Measurements from ENCODE around the gene SH3RF2. TPM values are rescaled to one million over a fixed set of nuclear protein-coding genes. Genes with fewer than 3 reads are reported as not detected.

The SH3RF2 gene
- total RNA-seq, 2 experiments from 2014 or later: not detected

DNA sequence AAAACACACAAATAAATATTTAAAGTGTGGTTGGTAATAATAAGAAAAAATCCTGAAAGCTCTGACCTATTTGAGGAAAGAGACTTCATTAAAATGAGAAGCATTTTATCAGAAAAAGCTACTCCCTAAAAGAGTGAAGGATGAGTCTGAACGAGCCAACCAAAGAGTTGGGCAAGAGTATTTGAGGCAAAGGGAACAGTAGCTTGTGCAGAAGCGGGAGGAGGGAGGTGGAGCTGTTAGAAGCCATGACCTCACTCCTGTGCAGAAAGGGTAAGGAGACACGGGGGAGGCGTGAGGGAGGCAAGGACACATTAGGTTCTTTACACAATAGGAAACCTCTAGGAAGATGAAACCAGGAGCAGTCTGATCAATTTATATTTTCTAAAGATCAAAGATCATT is 29.4 kb downstream of the SH3RF2 start:
- CTCF ChIA-PET (ENCODE audit: unreplicated experiment): no interaction called here
- DNase-seq (ENCODE audit: low spot score): no peak
- Histone ChIP-seq H3K9me2 (ENCODE audit: insufficient read depth, low read length) (no peaks in the 10 kb centered on the region), H3K4me1 (ENCODE audit: insufficient read depth, low read length, poor library complexity, severe bottlenecking) (no peaks in the 10 kb centered on the region), H3K9me3 (ENCODE audit: low read length) (no peaks in the 10 kb centered on the region), H4K20me1 (ENCODE audit: insufficient read depth, low read length) (no peaks in the 10 kb centered on the region), H3K36me3 (ENCODE audit: insufficient read depth, low read length) (no peaks in the 10 kb centered on the region), H3K4me3 (ENCODE audit: low read depth, low read length, poor library complexity, severe bottlenecking) (no peak overlapping the region), H3K4me2 (ENCODE audit: low read length) (no peak overlapping the region), H3K79me2 (ENCODE audit: insufficient read depth, low read depth, low read length) (no peaks in the 10 kb centered on the region), H3K27ac (ENCODE audit: low read depth, low read length, poor library complexity, severe bottlenecking) (no peak overlapping the region), H2AFZ (ENCODE audit: low read length) (no peak overlapping the region)
- intact Hi-C loops (cut with micrococcal nuclease; ENCODE audit: unreplicated experiment): no loop called here
- BruUV-seq (replicated peaks): no TSS peak
- POLR2A ChIA-PET: interaction anchor here (1.0 kb wide), 1 partner anchor 12 kb away, joined by 3 read pairs; no protein-coding TSS in a partner anchor
- TF ChIP-seq EZH2phosphoT487 (IDR thresholded peaks at IDR 0.05; ENCODE audit: borderline replicate concordance, low read depth, low read length): no peak
- TF ChIP-seq, protein P1, sequence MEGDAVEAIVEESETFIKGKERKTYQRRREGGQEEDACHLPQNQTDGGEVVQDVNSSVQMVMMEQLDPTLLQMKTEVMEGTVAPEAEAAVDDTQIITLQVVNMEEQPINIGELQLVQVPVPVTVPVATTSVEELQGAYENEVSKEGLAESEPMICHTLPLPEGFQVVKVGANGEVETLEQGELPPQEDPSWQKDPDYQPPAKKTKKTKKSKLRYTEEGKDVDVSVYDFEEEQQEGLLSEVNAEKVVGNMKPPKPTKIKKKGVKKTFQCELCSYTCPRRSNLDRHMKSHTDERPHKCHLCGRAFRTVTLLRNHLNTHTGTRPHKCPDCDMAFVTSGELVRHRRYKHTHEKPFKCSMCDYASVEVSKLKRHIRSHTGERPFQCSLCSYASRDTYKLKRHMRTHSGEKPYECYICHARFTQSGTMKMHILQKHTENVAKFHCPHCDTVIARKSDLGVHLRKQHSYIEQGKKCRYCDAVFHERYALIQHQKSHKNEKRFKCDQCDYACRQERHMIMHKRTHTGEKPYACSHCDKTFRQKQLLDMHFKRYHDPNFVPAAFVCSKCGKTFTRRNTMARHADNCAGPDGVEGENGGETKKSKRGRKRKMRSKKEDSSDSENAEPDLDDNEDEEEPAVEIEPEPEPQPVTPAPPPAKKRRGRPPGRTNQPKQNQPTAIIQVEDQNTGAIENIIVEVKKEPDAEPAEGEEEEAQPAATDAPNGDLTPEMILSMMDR (conservative IDR thresholded peaks at IDR 0.05; ENCODE audit: low read length): no peak

DNA sequence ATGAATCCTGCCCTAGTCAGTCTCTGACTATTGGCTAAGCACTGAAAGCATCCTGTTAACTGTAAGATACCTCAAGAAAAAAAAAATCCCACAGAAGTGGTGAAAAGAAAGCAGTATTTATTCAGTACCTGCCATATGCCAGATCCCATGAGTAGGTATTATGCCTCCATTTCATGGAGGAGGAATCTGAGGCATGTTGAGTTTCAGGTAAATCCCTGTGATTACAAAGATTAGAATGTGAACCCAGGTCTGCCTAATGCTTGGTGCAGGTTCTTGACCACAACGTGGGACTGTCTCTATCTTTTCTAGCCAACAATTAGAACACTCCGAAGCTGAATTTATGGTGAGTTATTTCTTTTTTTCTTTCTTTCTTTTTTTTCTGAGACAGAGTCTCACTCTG is 30.9 kb downstream of the SH3RF2 start:
- TF ChIP-seq, protein P1 (conservative IDR thresholded peaks at IDR 0.05; ENCODE audit: low read length): no peak
- no peak for TF ChIP-seq EZH2phosphoT487 (IDR thresholded peaks at IDR 0.05; ENCODE audit: borderline replicate concordance, low read depth, low read length)
- no peaks in the 10 kb centered on the region for H3K36me3 ChIP-seq (ENCODE audit: insufficient read depth, low read length)
- no peak overlapping the region for H2AFZ ChIP-seq (ENCODE audit: low read length)
- ChIA-PET POLR2A (no interaction called here), CTCF (ENCODE audit: unreplicated experiment) (no interaction called here)
- no peaks in the 10 kb centered on the region for H3K79me2 ChIP-seq (ENCODE audit: insufficient read depth, low read depth, low read length)
- BruUV-seq (replicated peaks): no TSS peak
- H3K4me1 ChIP-seq (ENCODE audit: insufficient read depth, low read length, poor library complexity, severe bottlenecking): no peaks in the 10 kb centered on the region
- intact Hi-C loops (cut with micrococcal nuclease; ENCODE audit: unreplicated experiment): no loop called here
- no peak overlapping the region for H3K4me2 ChIP-seq (ENCODE audit: low read length)
- no peak overlapping the region for H3K4me3 ChIP-seq (ENCODE audit: low read depth, low read length, poor library complexity, severe bottlenecking)
- no peaks in the 10 kb centered on the region for H4K20me1 ChIP-seq (ENCODE audit: insufficient read depth, low read length)
- no peaks in the 10 kb centered on the region for H3K9me3 ChIP-seq (ENCODE audit: low read length)
- H3K27ac ChIP-seq (ENCODE audit: low read depth, low read length, poor library complexity, severe bottlenecking): no peak overlapping the region
- no peak for DNase-seq (ENCODE audit: low spot score)
- H3K9me2 ChIP-seq (ENCODE audit: insufficient read depth, low read length): no peaks in the 10 kb centered on the region

DNA sequence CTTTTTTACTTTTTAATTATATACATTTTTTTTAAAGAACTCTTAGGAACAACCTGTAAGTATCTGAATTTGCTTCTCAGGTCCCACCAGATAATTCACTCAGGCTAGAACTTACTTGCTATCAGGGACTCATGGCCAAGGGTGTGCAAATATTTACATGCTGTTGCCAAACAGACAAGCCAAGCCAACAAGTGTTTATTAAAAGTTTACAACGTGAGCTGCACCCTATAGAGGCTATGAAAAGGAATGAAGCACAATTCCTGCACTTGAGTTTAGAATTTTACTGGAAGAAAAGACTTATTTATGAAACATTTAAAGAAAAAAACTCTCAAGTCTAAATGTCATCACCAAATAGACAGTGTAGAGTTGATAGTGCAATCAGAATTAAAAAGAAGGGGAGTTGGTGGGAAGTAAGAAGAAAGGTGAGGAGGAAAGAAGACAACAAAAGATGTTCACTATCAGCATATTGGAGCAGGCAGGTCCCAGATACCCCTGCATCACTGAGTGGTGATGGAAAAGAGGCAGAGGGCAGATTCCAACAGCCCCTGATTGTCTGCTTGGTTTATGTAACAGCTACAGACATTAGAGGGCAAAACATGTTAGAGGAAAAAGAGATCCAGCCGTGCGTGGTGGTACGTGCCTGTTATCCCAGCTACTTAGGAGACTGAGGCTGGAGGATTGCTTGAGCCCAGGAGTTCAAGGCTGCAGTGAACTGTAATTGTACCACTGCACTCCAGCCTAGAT is 32.8 kb downstream of the SH3RF2 start:
- no peaks in the 10 kb centered on the region for H3K4me1 ChIP-seq (ENCODE audit: insufficient read depth, low read length, poor library complexity, severe bottlenecking)
- no peaks in the 10 kb centered on the region for H3K9me2 ChIP-seq (ENCODE audit: insufficient read depth, low read length)
- H3K4me2 ChIP-seq (ENCODE audit: low read length): no peak overlapping the region
- no peak overlapping the region for H3K27ac ChIP-seq (ENCODE audit: low read depth, low read length, poor library complexity, severe bottlenecking)
- TF ChIP-seq, protein P1 (conservative IDR thresholded peaks at IDR 0.05; ENCODE audit: low read length): no peak
- TF ChIP-seq EZH2phosphoT487 (IDR thresholded peaks at IDR 0.05; ENCODE audit: borderline replicate concordance, low read depth, low read length): no peak
- BruUV-seq (replicated peaks): no TSS peak
- H3K4me3 ChIP-seq (ENCODE audit: low read depth, low read length, poor library complexity, severe bottlenecking): no peak overlapping the region
- no peaks in the 10 kb centered on the region for H4K20me1 ChIP-seq (ENCODE audit: insufficient read depth, low read length)
- H3K36me3 ChIP-seq (ENCODE audit: insufficient read depth, low read length): no peaks in the 10 kb centered on the region
- CTCF ChIA-PET (ENCODE audit: unreplicated experiment): no interaction called here
- no peak overlapping the region for H2AFZ ChIP-seq (ENCODE audit: low read length)
- no peaks in the 10 kb centered on the region for H3K9me3 ChIP-seq (ENCODE audit: low read length)
- intact Hi-C loops (cut with micrococcal nuclease; ENCODE audit: unreplicated experiment): no loop called here
- POLR2A ChIA-PET: no interaction called here
- H3K79me2 ChIP-seq (ENCODE audit: insufficient read depth, low read depth, low read length): no peaks in the 10 kb centered on the region
- no peak for DNase-seq (ENCODE audit: low spot score)

Measured in OCI-LY7 (cell line).